GM19397 (cell line): ENCODE measurements around the gene ALG2.
A peak's percentile ranks its signal among the peaks of the same experiment; 100 is the strongest.
"Not testable (repeated sequence)": the region's sequence is repeated elsewhere in the genome, so short reads cannot be mapped to it uniquely, and the experiment has no call there.

ENCODE experiments used
- ATAC-seq: cut with Tn5 transposase; IDR thresholded peaks from one replicate; pipeline ENCODE4 v1.9.1; 2021; ENCODE audit warnings: mild to moderate bottlenecking, moderate library complexity; ENCODE audit not compliant: unreplicated experiment

ALG2 gene

GRCh38 chr9:99197124-99197630 lies 24.6 kb downstream of the ALG2 start:
- ATAC-seq, result no peak

- ATAC-seq, result not testable (repeated sequence)
These were observed 25.3 kb downstream of the ALG2 start for GRCh38 chr9:99196484-99196883.

DNA sequence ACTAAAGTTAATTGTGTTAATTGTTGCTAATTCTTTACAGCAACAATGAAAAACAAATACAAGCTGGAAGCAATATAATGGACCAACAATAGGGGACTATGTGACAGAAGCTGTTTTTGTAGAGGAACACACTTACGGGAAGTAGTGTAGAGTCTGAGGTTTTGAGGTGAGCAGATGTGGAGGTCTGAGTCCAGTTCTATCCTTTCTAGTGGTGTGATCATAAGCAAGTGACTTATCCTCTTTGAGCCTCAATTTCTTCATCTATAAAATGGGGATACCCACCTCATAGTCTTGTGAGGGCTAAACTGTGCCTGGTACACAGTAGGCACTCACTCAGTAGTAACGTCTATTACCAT lies 28.3 kb downstream of the ALG2 start:
- ATAC-seq, result no peak

- no peak for ATAC-seq
These were observed 28.8 kb downstream of the ALG2 start for GRCh38 chr9:99192786-99193465.

DNA sequence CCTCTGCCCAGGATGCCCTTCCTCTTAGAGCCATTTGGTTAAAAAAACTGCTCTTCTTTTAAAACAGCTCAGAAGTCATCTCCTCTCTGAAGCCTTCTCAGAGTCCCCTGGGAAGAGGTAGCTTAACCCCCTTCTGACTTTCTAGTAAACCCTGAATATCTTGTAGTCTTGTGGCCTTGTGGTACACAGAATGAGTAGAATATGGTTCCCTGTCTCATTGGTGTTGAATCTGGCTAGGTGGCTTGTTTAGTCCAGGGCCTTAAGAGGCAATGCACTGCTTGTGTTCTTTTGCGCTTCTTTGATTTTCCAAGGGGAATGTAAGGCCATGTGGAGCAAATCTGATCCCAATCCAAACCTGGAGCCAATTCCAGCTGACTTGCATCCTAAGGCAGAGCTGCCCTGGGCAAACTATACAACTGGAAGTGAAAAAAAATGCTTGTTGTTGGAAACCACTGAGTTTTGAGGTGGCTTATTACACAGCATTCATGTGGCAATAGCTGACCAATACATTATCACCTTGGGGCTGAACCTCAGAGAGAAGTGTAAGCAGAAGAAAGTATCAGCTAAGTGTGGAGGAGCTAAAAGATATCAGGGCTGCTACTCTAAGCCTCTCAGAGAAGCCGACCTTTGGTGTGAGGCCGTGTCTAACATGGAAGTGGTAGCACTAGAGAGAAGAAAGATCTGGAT lies 31.0 kb downstream of the ALG2 start:
- ATAC-seq, result no peak

DNA sequence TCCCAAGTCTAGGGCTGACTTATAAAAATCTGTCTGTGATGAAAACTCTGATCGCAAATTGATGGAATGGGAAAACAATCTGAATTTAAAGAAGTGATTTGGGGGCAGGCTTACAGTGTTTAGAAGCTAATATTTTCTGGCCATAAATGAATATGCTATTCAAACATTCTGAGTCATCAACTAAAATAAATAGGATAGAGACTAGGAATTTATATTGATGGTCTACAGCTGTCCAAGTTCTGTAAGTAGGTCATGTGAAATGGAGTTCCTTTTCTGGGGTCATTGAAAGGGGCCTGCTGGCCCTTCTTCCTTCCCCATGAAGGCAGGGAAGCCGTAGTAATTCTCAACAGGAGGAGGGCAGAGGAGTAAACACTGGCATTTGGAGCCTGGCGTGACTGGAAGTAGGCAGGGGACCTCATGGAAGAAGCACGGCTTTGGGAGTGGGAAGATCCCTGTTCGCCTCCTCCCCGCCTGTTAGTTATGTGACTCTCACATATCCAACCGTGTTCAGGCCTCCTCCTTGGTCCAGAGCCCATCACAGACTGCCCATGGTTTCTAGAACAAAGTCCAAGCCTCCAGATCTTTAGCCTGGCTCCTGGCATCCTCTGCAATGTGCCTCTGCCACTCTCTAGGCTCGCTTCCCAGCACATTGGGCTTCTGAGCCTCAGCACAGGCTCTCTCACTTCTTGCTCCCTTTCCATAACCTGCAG lies 31.7 kb downstream of the ALG2 start:
- no peak for ATAC-seq

DNA sequence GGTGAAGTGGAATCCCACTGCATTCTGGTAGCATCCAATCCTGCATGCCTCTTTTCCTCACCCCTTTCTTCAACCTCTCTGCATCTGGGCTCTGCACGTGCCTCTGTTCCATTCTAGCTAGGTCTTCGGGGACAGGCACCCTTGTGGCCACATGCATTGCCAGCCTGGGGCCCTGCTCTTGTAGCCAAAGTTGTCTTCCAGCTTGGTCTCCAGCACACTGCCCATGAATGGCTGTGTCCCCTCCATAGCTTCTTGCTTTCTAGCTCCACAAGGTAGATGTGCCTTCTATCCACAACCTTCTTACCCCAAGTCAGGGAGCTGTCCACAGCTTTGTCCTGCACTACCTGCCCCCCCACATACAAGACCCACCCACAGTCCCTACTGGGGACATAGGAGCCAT lies 32.6 kb downstream of the ALG2 start:
- ATAC-seq, result no peak

DNA sequence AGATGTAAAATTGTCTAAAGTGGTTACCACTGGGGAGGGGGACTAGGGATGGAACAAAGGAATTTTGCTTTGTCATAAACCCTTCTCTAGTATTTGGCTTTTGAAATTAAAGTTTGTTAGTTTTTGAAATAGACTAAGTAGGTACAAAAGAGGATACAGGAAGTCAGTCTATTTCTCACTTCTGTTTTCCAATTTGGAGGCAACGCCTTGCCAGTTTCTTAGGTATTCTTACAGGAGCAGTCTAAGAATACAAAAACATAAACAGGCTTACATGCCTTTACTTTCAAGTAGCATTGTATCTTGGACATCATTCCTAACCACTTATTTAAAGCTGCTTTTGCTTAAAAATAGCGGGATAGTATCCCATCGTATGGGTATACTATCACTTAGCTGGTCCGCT lies 34.4 kb downstream of the ALG2 start:
- no peak for ATAC-seq

DNA sequence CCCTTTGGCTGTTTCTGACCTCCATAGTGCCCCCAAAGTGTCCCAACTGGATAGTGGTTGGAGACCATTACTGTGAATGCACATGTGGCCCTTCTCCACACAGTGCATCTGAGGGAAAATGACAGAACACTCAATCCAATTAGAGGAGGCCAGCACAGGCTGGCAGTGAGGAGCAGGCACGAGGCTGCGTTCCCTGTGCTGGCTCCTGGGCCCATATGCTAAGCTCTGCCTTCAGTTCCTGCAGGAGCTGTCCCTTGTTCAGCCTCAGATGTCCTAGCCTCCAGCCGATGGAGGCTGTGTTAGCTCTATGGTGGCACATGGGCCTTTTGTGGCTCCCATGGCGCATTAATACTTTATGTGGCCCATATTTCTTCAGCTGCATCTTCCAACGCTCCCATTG lies 35.8 kb downstream of the ALG2 start:
- no peak for ATAC-seq

- ATAC-seq, result no peak
These were observed 36.5 kb downstream of the ALG2 start for GRCh38 chr9:99185348-99185632.

DNA sequence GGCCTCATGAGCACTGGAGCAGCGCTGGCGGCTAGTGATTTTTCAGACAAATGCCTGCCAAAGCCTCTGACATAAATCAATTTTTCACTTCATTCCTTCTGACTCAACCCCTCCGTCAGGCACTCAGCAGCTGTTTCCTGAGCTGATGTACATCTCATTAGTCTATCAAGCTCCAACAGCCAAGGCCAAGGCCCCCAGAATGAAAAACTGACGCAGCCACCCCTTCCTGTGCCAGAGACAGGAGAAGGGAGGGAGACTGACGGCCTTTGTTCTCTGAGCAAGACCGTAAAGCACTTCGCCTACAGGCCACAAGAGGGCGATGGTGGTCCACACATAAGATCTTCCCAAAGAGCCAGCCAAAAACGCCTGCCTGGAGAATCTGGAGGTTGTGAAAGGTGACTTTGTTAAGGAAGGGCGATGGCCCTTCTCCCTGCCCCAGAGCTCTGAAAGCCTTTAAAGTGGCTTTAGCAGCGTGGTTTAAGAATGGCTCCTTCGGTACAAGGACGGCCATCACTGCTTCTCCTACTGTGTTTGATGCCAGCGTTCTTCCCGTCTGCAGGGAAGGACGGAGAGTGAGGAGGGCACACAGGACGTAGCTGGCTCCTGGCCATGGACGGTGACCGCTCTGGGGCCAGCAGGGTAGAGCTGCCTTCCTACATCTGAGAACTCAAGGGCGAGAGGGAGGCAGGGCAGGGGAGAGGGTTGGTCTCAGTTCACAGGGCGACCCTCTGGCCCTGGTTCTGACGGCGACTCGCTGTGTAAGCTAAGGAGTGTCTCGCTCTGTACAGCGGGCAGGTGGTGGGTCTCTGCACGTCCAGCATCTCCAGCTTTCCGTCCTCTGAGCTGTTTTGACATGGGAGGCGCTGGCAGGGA lies 37.0 kb downstream of the ALG2 start:
- ATAC-seq, result peak; percentile 58

DNA sequence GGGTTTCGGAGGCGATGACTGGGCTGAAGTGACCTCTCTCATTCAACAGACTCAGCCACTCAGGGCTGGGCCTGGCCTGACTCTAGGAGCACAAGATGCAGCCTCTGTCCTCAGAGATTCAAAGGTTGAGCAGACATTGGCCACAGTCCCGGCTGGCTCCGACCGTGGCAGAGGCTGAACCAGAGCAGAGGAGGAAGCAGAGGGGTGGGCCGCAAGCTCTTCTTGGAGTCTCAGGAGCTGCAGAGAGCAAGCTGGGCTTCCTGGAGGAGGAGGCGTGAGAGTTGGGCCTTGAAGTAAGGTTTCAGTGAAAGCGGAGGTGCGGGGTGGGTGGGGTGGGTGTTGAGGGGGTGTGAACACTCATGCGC lies 37.6 kb downstream of the ALG2 start:
- no peak for ATAC-seq

- no peak for ATAC-seq
These were observed 38.1 kb downstream of the ALG2 start for GRCh38 chr9:99183616-99184015.

DNA sequence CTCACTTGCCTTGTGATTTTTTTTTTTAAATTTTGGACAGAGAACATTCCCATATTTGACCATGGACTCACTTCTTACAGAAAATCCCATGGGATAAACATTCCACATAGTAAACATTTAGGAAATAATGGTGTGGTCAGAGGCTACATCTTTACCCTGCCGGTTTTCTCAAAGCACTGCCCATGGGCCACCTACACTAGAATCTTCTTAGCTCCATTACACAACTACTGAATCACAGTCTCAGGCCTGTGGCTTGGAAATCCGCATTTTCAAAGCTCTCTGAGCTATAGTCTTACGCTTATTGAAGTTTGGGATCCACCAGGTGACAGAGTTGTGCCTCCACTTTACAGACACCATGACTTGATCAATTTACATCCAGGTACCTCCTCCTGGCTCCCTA lies 39.4 kb downstream of the ALG2 start:
- no peak for ATAC-seq

DNA sequence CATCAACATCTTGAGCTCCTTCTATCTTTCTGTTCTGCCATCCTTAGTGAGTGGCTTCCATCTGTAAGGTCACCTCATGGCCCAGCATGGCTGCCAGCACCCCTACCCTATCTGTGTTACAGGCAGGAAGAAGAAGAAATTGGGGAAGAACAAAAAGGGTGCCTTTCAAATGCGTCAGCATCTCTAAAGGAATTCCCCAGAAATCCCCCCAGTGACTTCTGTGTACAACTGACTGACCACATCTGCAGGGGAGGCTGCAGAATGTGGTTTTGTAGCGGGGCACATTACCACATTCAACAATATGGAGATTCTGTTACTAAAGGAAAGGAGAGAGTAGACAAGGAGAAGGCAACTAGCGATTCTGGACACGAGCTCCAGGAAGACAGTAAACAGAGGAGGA lies 40.1 kb downstream of the ALG2 start:
- ATAC-seq, result no peak

DNA sequence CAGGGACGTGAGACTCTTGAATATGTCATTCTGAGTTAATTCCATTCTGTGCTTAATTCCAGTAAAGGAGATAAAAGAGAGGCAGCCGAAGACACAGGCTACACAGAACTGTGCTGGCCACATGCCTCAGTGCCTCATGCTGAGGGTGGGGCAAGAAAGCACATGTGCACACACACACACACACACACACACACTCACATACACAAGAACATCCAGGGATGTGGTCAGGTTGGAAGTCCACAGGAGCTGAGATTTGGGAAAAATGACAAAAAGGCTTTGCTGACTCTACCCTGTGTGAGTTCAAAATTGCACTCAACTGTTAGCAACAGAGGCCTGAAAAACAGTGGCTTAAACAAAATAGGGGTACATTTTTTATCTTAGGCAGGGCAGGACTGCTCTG lies 40.5 kb downstream of the ALG2 start:
- no peak for ATAC-seq

- no peak for ATAC-seq
These were observed 41.1 kb downstream of the ALG2 start for GRCh38 chr9:99180662-99181061.

DNA sequence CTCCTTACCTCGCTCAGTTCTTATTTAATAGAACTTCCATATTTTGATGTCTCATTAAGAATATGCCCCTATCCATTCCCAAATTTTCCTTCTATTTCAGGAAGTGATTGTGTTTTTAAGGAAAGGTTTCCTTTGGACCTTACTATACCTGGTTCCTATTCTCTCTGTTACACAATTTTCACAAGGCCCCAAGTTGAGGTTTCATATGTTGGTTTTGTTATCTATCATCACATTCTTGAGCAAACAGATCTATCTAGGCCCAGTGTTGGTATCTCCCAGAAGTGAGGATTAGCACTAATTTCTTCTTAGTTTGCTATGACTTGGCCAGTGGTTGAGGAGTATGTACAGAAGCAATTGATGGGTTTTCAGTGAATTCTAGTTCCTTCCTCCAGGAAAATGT lies 41.5 kb downstream of the ALG2 start:
- ATAC-seq, result no peak

DNA sequence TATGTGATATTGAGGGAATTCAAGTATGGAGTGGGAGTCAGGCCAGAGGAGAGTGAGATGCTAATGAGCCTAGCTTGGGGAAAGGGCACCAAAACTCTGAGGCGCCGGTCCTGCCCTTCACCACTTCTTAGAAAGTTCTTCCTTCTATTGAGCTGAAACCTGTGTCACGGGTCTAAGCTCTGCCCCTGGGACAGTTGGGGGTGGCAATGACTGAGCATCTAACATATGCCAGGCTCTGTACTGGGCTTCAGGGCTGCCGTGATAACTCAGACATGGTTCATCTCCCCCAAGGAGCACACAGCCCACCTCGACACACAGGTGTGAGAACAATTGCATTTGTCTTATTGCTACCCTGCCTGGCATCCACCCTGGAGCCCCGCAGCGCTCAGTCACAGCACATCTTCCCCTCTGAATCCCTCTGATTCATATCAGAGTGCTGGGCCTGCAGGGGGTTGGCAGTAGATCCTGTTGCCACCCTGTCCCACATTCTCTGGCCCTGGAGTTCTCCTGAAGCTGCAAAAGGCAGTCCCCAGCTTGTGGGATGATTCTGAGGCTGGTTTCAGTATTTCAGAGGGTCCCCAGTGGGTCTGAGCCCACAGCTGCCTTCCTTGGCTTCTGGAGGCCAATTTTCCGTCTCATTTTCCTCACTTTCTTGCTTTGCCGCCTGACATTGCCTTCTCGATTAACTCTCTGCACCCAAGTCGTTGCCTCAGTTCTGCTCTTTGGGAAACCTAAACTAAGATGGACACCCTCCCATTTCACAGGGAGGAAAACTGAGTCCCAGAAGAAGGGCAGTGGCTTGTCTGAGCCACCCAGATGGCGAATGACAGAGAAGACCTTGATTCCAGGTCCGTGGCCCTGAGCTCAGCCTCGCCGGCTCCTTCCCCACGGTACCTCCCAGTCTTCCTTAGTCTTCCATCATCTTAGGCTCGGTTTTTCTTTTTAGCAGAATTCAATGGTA lies 42.5 kb downstream of the ALG2 start:
- ATAC-seq, result no peak
